Ishikawa (cell line): ENCODE data around the gene PFKP.

Experiments used
- CEBPB ChIP-seq: IDR thresholded peaks from 2 replicates; pipeline ENCODE4 v1.6.1; 2012
- EGR1 ChIP-seq: IDR thresholded peaks from 2 replicates; pipeline ENCODE4 v1.6.1; 2012
- EP300 ChIP-seq: IDR thresholded peaks from 2 replicates; pipeline ENCODE4 v1.6.1; 2012; ENCODE audit warnings: borderline replicate concordance
- FOXM1 ChIP-seq: IDR thresholded peaks from 2 replicates; pipeline ENCODE4 v1.6.1; 2012; ENCODE audit warnings: low read depth, borderline replicate concordance
- RAD21 ChIP-seq: IDR thresholded peaks from 2 replicates; pipeline ENCODE4 v1.6.1; 2012; ENCODE audit warnings: low read depth
- TAF1 ChIP-seq: IDR thresholded peaks from 2 replicates; pipeline ENCODE4 v1.6.1; 2012; ENCODE audit warnings: low read depth, mild to moderate bottlenecking
- TCF12 ChIP-seq: IDR thresholded peaks from 2 replicates; pipeline ENCODE4 v1.6.1; 2012; ENCODE audit warnings: low read depth
- TEAD4 ChIP-seq: IDR thresholded peaks from 2 replicates; pipeline ENCODE4 v1.6.1; 2012

DNA sequence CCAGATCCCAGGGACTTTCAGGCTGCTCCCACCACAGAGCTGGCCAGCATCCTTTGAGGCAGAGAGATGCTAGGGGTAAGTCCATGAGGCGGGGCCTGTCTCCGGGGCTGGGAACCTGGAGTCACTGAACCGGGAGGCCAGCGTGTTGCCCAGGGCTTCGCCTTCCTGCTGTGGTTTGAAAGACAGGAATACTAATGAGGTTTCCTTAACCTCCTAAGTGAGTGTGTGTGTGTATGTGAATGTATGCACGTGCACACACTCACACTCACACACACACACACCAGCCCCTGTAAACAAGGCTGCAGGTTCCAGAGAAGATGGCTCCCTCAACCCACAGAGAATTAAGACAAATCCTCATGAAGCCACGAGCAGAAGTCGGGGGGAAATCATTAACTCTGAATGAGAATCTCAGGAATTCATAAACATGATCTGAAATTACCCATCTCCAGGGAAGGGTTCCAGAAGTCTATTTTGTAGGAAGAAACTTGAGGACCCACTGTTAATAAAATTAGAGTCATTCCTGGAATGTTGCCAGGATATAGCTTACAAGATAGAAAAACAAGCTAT lies 20.3 kb upstream of the PFKP start:
- TF ChIP-seq TCF12 (no peak), EP300 (no peak), TAF1 (no peak), RAD21 (no peak), FOXM1 (no peak), CEBPB (no peak), TEAD4 (no peak), EGR1 (no peak)
